DND-41 (cell line): ENCODE data around the gene PTPRA.

Experiments used
- CTCF ChIP-seq: IDR thresholded peaks from 2 replicates; pipeline ENCODE4 v1.5.1; 2012; ENCODE audit warnings: borderline replicate concordance, low read length, moderate library complexity, mild to moderate bottlenecking; ENCODE audit not compliant: poor library complexity, severe bottlenecking; ENCODE audit errors: extremely low read depth
- EZH2 ChIP-seq: IDR thresholded peaks from 3 replicates; pipeline ENCODE4 v1.6.1; 2012; ENCODE audit warnings: borderline replicate concordance, low read depth, mild to moderate bottlenecking, moderate library complexity, low read length, inconsistent platforms; ENCODE audit not compliant: severe bottlenecking

GRCh38 chr20:2858591-2858990 is 14.7 kb upstream of the PTPRA start:
- no peak for TF ChIP-seq CTCF
- TF ChIP-seq EZH2: no peak
